ENCODE measurements around the gene PJA2.

Gene PJA2

DNA sequence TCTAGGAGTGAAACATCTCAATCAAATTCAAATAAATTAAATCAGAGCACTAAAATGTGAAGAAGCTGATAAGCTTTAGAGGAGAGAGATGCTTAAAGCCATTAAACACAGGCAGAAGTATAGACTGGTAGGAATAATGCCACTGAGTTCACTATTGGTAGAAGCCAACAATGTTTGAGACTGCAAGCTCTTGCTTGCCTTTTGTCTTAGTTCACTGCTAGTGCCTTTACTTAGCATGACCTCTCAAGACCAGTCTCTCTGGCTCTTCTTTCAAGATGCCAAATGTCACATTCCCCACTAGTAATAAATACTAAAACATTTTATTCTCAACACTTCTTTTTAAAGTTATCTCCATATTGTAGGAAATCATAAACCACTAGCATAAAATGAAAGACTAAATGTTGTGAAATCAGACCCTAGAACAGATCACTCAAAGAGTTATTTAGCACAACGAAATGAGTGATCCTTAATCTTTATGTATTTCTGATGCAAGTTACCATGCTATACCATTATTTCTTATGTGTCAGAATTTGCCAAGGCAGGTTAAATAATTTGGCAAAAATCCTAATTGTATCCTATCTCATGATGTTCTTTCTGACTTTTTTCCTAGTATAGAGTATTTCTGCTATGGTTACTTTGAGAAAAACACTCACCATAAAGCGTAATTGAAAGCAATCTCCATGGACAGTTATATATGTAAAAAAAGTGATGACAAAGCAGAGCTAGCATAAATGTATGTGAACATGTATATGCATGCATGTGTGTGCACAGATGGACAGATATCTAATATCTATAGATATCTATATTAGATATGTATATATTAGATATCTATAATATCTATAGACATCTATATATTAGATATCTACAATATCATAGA is 57.5 kb downstream of the PJA2 start:
- TF ChIP-seq, protein P1, sequence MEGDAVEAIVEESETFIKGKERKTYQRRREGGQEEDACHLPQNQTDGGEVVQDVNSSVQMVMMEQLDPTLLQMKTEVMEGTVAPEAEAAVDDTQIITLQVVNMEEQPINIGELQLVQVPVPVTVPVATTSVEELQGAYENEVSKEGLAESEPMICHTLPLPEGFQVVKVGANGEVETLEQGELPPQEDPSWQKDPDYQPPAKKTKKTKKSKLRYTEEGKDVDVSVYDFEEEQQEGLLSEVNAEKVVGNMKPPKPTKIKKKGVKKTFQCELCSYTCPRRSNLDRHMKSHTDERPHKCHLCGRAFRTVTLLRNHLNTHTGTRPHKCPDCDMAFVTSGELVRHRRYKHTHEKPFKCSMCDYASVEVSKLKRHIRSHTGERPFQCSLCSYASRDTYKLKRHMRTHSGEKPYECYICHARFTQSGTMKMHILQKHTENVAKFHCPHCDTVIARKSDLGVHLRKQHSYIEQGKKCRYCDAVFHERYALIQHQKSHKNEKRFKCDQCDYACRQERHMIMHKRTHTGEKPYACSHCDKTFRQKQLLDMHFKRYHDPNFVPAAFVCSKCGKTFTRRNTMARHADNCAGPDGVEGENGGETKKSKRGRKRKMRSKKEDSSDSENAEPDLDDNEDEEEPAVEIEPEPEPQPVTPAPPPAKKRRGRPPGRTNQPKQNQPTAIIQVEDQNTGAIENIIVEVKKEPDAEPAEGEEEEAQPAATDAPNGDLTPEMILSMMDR (IDR thresholded peaks at IDR 0.05; ENCODE audit: insufficient read depth, low read depth, low read length, missing control alignments), result no peak
- H3K4me3 ChIP-seq (ENCODE audit: low read depth, low read length), result no peak overlapping the region
- DNase-seq (ENCODE audit: low read depth), result no peak

DNA sequence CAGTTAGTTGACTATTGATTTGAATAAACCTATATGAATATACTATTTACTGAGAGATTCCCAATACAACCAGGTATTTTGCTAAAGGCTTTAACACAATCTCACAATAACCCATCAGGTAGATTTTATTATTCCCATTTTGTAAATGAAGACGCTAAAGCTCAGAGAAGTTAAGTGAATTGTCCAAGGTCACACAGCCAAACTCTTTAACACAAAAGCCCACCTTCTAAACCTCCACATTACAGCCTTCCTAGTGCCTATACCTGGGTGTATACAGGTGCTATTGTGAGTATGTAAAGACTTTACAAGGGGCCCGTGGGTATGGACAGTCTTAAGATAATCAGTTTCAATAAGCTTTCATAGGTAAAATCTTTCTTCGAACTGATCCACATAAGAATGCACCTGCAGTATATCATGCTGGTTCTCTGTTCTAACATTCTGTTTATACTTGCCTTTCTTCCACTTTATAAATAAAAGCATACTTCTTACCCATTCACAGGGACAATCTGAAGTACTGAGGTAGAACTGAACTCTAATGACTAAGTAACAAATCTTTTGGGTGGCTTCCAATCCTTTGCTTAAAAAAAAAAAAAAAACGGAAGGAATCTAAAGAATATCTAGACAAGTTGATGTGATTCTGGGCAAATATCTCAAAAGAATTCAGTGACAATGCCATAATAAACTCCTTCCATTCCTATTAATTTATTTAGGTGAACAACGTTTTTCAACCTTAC is 59.1 kb downstream of the PJA2 start:
- DNase-seq (ENCODE audit: low read depth), result no peak
- no peak overlapping the region for H3K4me3 ChIP-seq (ENCODE audit: low read depth, low read length)
- TF ChIP-seq, protein P1 (IDR thresholded peaks at IDR 0.05; ENCODE audit: insufficient read depth, low read depth, low read length, missing control alignments), result no peak

DNA sequence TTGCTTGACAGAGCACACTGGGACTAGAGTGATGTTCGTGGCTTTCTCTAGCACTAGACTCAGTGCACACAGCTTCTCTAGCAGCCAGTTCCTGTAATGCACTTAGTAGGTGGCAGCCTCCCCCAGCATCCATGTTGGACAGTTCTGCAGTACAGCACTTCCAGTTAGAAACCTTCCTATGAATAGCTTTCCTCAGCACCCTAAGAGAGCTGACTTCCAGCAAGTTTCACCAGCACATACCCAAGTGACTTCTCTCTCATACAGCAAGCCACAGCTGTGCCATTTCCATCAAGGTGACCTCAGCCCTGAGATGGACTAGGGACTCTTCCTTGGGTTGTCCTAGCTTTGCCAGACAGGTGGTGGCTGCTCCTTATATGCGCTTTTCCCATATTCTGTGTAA is 60.4 kb downstream of the PJA2 start:
- TF ChIP-seq, protein P1 (IDR thresholded peaks at IDR 0.05; ENCODE audit: insufficient read depth, low read depth, low read length, missing control alignments), result no peak
- no peak for DNase-seq (ENCODE audit: low read depth)
- H3K4me3 ChIP-seq (ENCODE audit: low read depth, low read length), result no peak overlapping the region

DNA sequence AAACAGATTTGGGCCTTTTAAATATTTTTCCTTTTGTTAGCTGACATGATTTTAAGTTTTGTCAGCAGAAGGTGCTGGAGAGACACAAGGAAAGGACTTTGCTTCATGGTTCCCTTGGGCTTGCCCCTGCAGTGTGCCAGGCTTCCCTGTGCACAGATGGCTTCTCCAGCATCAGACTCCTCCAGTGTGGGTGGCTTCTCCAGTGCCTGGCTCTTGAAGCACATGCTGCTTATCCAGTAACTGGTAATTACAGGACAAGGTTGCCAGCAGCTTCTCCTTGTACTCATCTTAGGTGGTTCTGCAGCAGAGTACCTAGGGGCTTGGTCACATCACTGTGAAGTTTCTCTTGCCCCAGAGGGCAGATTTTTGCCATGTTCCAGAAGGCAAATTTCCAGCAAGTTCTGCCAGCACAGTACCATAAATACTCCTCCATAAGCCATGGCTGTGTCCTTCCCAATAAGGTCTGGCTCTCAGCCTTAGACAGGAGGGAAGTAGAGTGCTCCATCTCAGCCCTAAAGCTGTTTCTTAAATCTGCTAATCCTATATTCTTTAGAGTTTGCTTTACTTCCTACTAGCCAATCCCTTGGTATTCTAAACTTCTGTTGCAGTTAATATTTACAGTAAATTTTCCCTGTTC is 62.4 kb downstream of the PJA2 start:
- no peak for DNase-seq (ENCODE audit: low read depth)
- no peak overlapping the region for H3K4me3 ChIP-seq (ENCODE audit: low read depth, low read length)
- TF ChIP-seq, protein P1 (IDR thresholded peaks at IDR 0.05; ENCODE audit: insufficient read depth, low read depth, low read length, missing control alignments), result no peak

DNA sequence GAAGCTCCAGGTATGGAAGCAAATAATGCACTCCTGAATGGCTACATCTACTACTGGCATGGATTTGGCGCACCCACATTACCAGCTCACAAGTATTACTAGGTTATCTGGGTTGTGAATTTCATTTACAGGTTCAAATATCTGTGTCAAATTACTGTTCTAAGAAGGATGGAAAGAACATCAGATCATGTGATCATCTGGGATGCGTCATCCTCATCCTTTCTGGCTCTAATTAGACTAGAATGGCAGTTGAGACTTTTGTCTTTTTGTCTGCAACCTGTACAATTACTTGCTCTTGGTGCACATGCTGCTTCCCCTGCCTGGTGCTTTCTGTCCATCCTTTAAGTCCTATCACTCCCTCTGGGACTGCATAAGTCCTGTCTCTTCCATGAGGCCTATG is 64.1 kb downstream of the PJA2 start:
- no peak for DNase-seq (ENCODE audit: low read depth)
- H3K4me3 ChIP-seq (ENCODE audit: low read depth, low read length), result no peak overlapping the region
- TF ChIP-seq, protein P1 (IDR thresholded peaks at IDR 0.05; ENCODE audit: insufficient read depth, low read depth, low read length, missing control alignments), result no peak

DNA sequence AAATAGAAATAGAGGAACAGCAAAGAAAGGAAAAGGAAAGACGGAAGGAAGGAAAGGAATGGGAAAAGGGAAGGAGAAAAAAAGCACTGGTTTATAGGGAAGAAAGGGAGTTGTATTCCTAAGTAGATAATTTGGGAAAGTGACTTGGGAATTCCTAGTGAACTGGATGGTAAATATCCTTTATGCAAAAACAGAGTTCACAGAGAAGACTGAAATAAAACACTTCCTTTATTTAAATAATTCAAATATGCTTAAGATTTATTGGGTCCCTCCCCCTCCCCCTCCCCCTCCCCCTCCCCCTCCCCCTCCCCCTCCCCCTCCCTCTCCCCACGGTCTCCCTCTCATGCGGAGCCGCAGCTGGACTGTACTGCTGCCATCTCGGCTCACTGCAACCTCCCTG is 69.4 kb downstream of the PJA2 start:
- TF ChIP-seq, protein P1 (IDR thresholded peaks at IDR 0.05; ENCODE audit: insufficient read depth, low read depth, low read length, missing control alignments), result no peak

More for the DNA sequence above, 69.4 kb downstream of the PJA2 start:
- DNase-seq (ENCODE audit: low read depth), result no peak
- no peak overlapping the region for H3K4me3 ChIP-seq (ENCODE audit: low read depth, low read length)

All from GM12865 (cell line).